A673 (cell line): Measurements from ENCODE around the gene ANKRD11. TPM values are rescaled to one million over a fixed set of nuclear protein-coding genes. Genes with fewer than 3 reads are reported as not detected.
"Not testable (repeated sequence)": the region's sequence is repeated elsewhere in the genome, so short reads cannot be mapped to it uniquely, and the experiment has no call there.

Source experiments
- BruUV-seq: library from RNA; stranded (reverse); fragments of 400-500 nt; replicated peaks from 2 replicates; lab custom pipeline; 2021; lab: Mats Ljungman, UMichigan
- CTCF ChIA-PET: fragments of 300-600 bp; sonication (Branson Sonifier 250); formaldehyde crosslinking; loops from one replicate; lab custom pipeline; 2022; ENCODE audit warnings: antibody characterized with exemption; lab: Charles Lee
- POLR2A ChIA-PET: fragments of 300-600 bp; sonication (Branson Sonifier 250); formaldehyde crosslinking; loops from one replicate; lab custom pipeline; 2022; ENCODE audit warnings: antibody characterized with exemption; ENCODE audit not compliant: low non-redundant PET; lab: Charles Lee
- DNase-seq: peaks from one replicate; pipeline ENCODE4 v3.0.0-alpha.2; 2015; ENCODE audit warnings: low spot score
- H3K27ac ChIP-seq: fragments of 200-600 bp; sonication (generic); 2 replicates; pipeline ENCODE4 v1.5.1; 2016; ENCODE audit warnings: mixed run types, low read depth, mild to moderate bottlenecking, mixed read lengths, antibody characterized with exemption, low read length; ENCODE audit not compliant: poor library complexity, severe bottlenecking
- H3K27me3 ChIP-seq: fragments of 200-600 bp; sonication (generic); replicated peaks from 2 replicates; pipeline ENCODE4 v1.6.1; 2017; ENCODE audit warnings: mixed run types, low read depth, mild to moderate bottlenecking, mixed read lengths, antibody characterized with exemption, low read length; ENCODE audit not compliant: insufficient read depth, poor library complexity
- H3K36me3 ChIP-seq: fragments of 200-600 bp; sonication (generic); 2 replicates; pipeline ENCODE4 v1.6.1; 2016; ENCODE audit warnings: mixed run types, mild to moderate bottlenecking, mixed read lengths, antibody characterized with exemption, low read length; ENCODE audit not compliant: insufficient read depth, poor library complexity, severe bottlenecking
- H3K4me1 ChIP-seq: fragments of 200-600 bp; sonication (generic); 2 replicates; pipeline ENCODE4 v1.6.1; 2017; ENCODE audit warnings: mixed run types, mild to moderate bottlenecking, mixed read lengths, antibody characterized with exemption, low read length; ENCODE audit not compliant: insufficient read depth, poor library complexity, severe bottlenecking
- H3K4me3 ChIP-seq: fragments of 200-600 bp; sonication (generic); 2 replicates; pipeline ENCODE4 v1.5.1; 2016; ENCODE audit warnings: low read depth, mixed run types, mild to moderate bottlenecking, mixed read lengths, low read length; ENCODE audit not compliant: poor library complexity, severe bottlenecking
- H3K9me3 ChIP-seq: fragments of 200-600 bp; sonication (generic); 2 replicates; pipeline ENCODE4 v1.6.1; 2016; ENCODE audit warnings: mixed run types, low read depth, mild to moderate bottlenecking, mixed read lengths, antibody characterized with exemption, low read length; ENCODE audit not compliant: poor library complexity, severe bottlenecking
- EZH2 ChIP-seq: fragments of 200-600 bp; sonication (generic); IDR thresholded peaks from 2 replicates; pipeline ENCODE4 v1.6.1; 2017; ENCODE audit warnings: borderline replicate concordance, low read depth, mild to moderate bottlenecking, mixed read lengths, antibody characterized with exemption, low read length; ENCODE audit not compliant: poor library complexity, severe bottlenecking
- intact Hi-C: fragments of 100-400 bp; cut with micrococcal nuclease; formaldehyde crosslinking; loops from one replicate; pipeline ENCODE4 v1.10.0; 2022; ENCODE audit not compliant: unreplicated experiment
- total RNA-seq: library from RNA; stranded (reverse); gene quantifications from 2 replicates; pipeline ENCODE4 v1.2.3, GENCODE V29; 2021
- TF ChIP-seq, protein P1 (sequence below): fragments of 300-800, 200-600 bp; sonication (generic); conservative IDR thresholded peaks from 2 replicates; pipeline ENCODE4 v1.5.1; 2017; ENCODE audit warnings: low read depth, mild to moderate bottlenecking, antibody characterized with exemption, low read length, moderate library complexity, mixed read lengths

The ANKRD11 gene
- total RNA-seq, 1 experiment from 2014 or later, result 217 TPM

DNA sequence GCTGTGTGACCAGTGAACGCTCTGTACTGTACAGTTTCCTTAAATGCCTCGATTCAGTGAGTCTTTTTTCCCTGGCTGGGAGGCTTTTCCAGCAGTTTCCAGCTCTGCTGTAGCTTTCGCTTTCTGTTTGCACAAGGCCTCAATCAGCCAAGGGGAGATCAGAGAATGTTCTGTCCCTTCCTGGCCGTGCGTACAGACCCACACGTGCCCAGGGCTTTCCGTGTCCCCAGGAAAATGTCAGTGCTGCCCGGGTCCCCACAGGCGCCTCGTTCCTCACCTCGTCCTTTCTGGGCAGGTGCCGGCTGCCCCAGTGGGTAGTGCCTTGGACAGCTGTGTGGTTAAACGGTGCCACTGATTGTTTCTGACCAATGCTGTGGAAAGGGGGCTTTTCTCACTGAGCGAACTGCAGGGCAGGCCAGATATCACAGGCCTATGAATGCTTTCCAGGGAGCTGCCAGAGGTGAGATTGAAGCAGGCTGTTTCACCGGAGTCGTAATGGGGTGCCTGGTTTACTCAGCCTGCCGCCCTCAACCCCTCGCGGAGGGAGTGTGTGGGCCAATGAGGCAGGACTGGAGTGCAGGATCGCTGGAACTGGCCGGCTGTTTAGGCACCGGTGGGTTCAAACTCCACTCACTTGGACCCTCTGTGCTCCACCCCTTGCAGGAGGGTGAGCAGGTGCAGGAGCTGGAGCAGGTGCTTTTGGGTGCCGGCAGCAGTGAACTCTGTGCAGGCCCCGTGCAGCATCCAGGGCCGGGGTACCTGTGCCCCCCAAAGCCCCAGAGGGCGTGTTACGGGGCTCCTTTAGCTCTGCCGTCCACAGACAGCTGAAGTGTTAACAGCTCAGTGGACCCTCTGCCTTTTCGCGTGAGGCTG is 228.4 kb downstream of the ANKRD11 start:
- no peak overlapping the region for H3K27ac ChIP-seq
- peaks cover 11% of the 10 kb centered on the region for H3K36me3 ChIP-seq
- peaks cover 5% of the 10 kb centered on the region for H3K27me3 ChIP-seq
- H3K4me3 ChIP-seq, result no peak overlapping the region
- TF ChIP-seq EZH2, result no peak
- TF ChIP-seq, protein P1, sequence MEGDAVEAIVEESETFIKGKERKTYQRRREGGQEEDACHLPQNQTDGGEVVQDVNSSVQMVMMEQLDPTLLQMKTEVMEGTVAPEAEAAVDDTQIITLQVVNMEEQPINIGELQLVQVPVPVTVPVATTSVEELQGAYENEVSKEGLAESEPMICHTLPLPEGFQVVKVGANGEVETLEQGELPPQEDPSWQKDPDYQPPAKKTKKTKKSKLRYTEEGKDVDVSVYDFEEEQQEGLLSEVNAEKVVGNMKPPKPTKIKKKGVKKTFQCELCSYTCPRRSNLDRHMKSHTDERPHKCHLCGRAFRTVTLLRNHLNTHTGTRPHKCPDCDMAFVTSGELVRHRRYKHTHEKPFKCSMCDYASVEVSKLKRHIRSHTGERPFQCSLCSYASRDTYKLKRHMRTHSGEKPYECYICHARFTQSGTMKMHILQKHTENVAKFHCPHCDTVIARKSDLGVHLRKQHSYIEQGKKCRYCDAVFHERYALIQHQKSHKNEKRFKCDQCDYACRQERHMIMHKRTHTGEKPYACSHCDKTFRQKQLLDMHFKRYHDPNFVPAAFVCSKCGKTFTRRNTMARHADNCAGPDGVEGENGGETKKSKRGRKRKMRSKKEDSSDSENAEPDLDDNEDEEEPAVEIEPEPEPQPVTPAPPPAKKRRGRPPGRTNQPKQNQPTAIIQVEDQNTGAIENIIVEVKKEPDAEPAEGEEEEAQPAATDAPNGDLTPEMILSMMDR, result no peak
- peaks cover 8% of the 10 kb centered on the region for H3K4me1 ChIP-seq
- DNase-seq, result no peak
- CTCF ChIA-PET, result no interaction called here
- POLR2A ChIA-PET, result no interaction called here
- intact Hi-C loops, result no loop called here
- H3K9me3 ChIP-seq, result no peaks in the 10 kb centered on the region
- no TSS peak for BruUV-seq

DNA sequence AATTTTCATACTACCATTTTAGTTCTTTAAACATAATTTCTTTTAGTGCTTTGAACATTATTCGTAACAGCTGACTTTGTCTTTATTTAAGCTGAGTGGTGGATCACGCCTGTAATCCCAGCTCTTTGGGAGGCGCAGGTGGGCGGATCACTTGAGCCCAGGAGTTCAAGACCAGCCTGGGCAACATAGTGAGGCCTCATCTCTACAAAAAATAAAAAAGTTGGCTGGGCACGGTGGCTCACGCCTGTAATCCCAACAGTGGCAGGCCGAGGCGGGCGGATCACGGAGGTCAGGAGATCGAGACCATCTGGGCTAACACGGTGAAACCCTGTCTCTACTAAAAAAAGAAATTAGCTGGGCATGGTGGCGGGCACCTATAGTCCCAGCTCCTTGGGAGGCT is 230.5 kb downstream of the ANKRD11 start:
- H3K27ac ChIP-seq, CTCF ChIA-PET, H3K4me3 ChIP-seq, H3K36me3 ChIP-seq, H3K4me1 ChIP-seq, DNase-seq, POLR2A ChIA-PET, BruUV-seq, H3K27me3 ChIP-seq, H3K9me3 ChIP-seq, intact Hi-C loops: not testable (repeated sequence)

GRCh38 chr16:89257757-89258465 is 232.4 kb downstream of the ANKRD11 start:
- H3K9me3 ChIP-seq, result no peaks in the 10 kb centered on the region
- peaks cover 9% of the 10 kb centered on the region for H3K4me1 ChIP-seq
- ChIA-PET CTCF (no interaction called here), POLR2A (no interaction called here)
- intact Hi-C loops, result no loop called here
- TF ChIP-seq EZH2, result no peak
- TF ChIP-seq, protein P1, result no peak; the same call in 1 of the 2 replicates
- BruUV-seq, result no TSS peak
- peaks cover 5% of the 10 kb centered on the region for H3K27me3 ChIP-seq
- H3K36me3 ChIP-seq, result no peaks in the 10 kb centered on the region
- DNase-seq, result no peak
- peak overlapping the region; percentile 46 for H3K4me3 ChIP-seq
- no peak overlapping the region for H3K27ac ChIP-seq
